Spleen (tissue), 11 donors: ENCODE results near the gene BANF2. TPM values are rescaled to one million over a fixed set of nuclear protein-coding genes. Genes with fewer than 3 reads are reported as not detected.
A peak's percentile ranks its signal among the peaks of the same experiment; 100 is the strongest.

Source experiments
- DNase-seq: peaks from one replicate; pipeline ENCODE4 v3.0.0-alpha.2; 2020
- H3K27ac ChIP-seq, 8 donors: fragments of 200-600 bp; sonication (generic) in 7 of 8; 1 replicate in 4 of 8; 2 replicates in 4 of 8; pipeline versions ENCODE4 v1.5.0 to v1.8.0; 2016 to 2021; ENCODE audit warnings: inconsistent platforms in 4 of 8, mild to moderate bottlenecking in 4 of 8, moderate library complexity in 1 of 8
- H3K27me3 ChIP-seq, 7 donors: fragments of 200-600 bp; sonication (generic) in 6 of 7; replicated peaks in 1 of 7; 1 replicate in 4 of 7; 2 replicates in 3 of 7; pipeline versions ENCODE4 v1.5.0 to v1.8.0; 2016 to 2021; ENCODE audit warnings: inconsistent platforms in 3 of 7, mild to moderate bottlenecking in 1 of 7
- H3K36me3 ChIP-seq, 6 donors: fragments of 200-600 bp; sonication (generic) in 5 of 6; 1 replicate in 4 of 6; 2 replicates in 2 of 6; pipeline versions ENCODE4 v1.5.0 to v1.8.0; 2016 to 2021; ENCODE audit warnings: inconsistent platforms in 2 of 6
- H3K4me1 ChIP-seq, 6 donors: fragments of 200-600 bp; sonication (generic) in 5 of 6; 1 replicate in 3 of 6; 2 replicates in 3 of 6; pipeline versions ENCODE4 v1.5.0 to v1.8.0; 2016 to 2021; ENCODE audit warnings: inconsistent platforms in 3 of 6
- H3K4me3 ChIP-seq, 8 donors: fragments of 200-600 bp; sonication (generic) in 7 of 8; 1 replicate in 4 of 8; 2 replicates in 4 of 8; pipeline versions ENCODE4 v1.5.0 to v1.8.0; 2016 to 2021; ENCODE audit warnings: inconsistent platforms in 4 of 8, mild to moderate bottlenecking in 4 of 8, moderate library complexity in 2 of 8
- H3K9me3 ChIP-seq, 8 donors: fragments of 200-600 bp; sonication (generic) in 7 of 8; 1 replicate in 4 of 8; 2 replicates in 4 of 8; pipeline versions ENCODE4 v1.5.0 to v1.8.0; 2016 to 2021; ENCODE audit warnings: inconsistent platforms in 4 of 8
- CTCF ChIP-seq, 11 experiments: fragments of 200-600 bp in 7 of 11; fragments of 450-650 bp in 4 of 11; sonication (generic) in 4 of 11; IDR thresholded peaks in 8 of 11; conservative IDR thresholded peaks in 3 of 11; 1 replicate in 7 of 11; 2 replicates in 4 of 11; pipeline versions ENCODE4 v1.4.0 to v1.8.0; 2016 to 2021; ENCODE audit warnings: antibody characterized with exemption in 11 of 11, inconsistent platforms in 4 of 11, mild to moderate bottlenecking in 1 of 11
- POLR2A ChIP-seq, 3 donors: fragments of 450-650 bp; IDR thresholded peaks; one replicate each; pipeline ENCODE4 v1.5.1; 2017; ENCODE audit warnings: antibody characterized with exemption in 3 of 3, mild to moderate bottlenecking in 1 of 3
- POLR2AphosphoS5 ChIP-seq, 3 donors: sonication (generic); formaldehyde crosslinking; IDR thresholded peaks; one replicate each; pipeline ENCODE4 v1.5.1; 2017; ENCODE audit warnings: antibody characterized with exemption in 3 of 3
- WGBS, 5 donors: extraction: QIAGEN DNeasy Blood & Tissue Kit in 3 of 5; methylation state at CpG; one replicate each; pipeline versions ENCODE4 v1.1.5 to v1.1.7; 2013 to 2018; 5-methylcytosine and 5-hydroxymethylcytosine counted together
- intact Hi-C: fragments of 100-400 bp; cut with DNase I; formaldehyde crosslinking; loops from one replicate; pipeline ENCODE4 v1.15.0; 2023; ENCODE audit warnings: low total_unique reads
- polyA plus RNA-seq, 3 donors: library from polyadenylated mRNA; stranded (reverse); fragments of 200-250 nt; gene quantifications; one replicate each; pipeline ENCODE4 v1.2.1, GENCODE V29; 2013
- total RNA-seq, 7 donors: library from RNA; depleted of rRNA in 3 of 7; stranded (reverse); fragments of >200 nt in 3 of 7; fragmentation: NEBNext Ultra II Directional in 4 of 7; extraction: Animal tissue kit (Norgen Biotek cat#: 25700) in 4 of 7; gene quantifications; one replicate each; pipeline versions ENCODE4 v1.1.0 to v1.2.1, GENCODE V29; 2016 to 2021
- donor health status: healthy with polysubstance abuse.
- donor health status: DM: no; HTN: no; CAD: no; lungs with moderate emphysema.
- donor health status: DM: no; HTN: no; CAD: no.
- donor health status: Bipolar disorder and iron deficiency.
- donor health status: healthy.
- donor health status: DM: no; HTN: no; CAD: no.
- donor health status: DM: yes; HTN: yes; CAD: no.

BANF2 gene
- total and polyA plus RNA-seq, 10 donors = not detected

DNA sequence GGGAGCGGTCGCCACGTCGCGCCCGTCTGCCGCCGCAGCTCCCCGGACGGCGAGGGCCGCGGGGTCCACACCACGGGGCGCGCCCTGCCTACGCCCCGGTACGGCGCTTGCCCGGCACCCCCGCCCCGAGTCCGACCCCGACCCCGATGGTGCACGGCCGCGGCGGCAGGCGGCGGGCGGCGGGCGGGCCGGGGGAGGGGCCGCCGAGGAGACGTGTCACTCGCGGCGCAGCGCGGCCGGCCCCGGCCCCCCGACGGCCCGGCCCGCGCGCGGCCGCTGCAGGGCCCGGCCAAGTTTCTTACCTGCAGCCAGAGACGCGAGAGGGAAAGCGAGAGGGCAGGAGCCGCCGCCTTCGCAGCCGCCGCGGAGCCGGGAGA lies 18.1 kb upstream of the BANF2 start:
- intact Hi-C loops = loop anchor here (2.0 kb wide), 1 partner anchor 215 kb away; no protein-coding TSS in a partner anchor
- 1 to 2% (median 2%) methylated on average over 14 to 65 of the region's 65 CpGs; no CpG with 5 or more reads in 1 of the 5 donors for WGBS, 5 donors
- TF ChIP-seq CTCF (IDR thresholded peaks at IDR 0.05 in 8 of 11, conservative IDR thresholded peaks at IDR 0.05 in 3 of 11) = no peak
- TF ChIP-seq POLR2AphosphoS5 (IDR thresholded peaks at IDR 0.05) = no peak
- TF ChIP-seq POLR2A (IDR thresholded peaks at IDR 0.05) = no peak
- Histone ChIP-seq H3K9me3 (peaks cover 0 to 7% (median 0%) of the 10 kb centered on the region in 8 donors), H3K4me1 (peaks cover 14 to 41% (median 32%) of the 10 kb centered on the region in 6 donors), H3K4me3 (peak overlapping the region; percentile 81 to 97 (median 90)), H3K27ac (peak overlapping the region; percentile 89 to 97 (median 92)), H3K36me3 (peaks cover 0 to 25% (median 9%) of the 10 kb centered on the region in 6 donors), H3K27me3 (peaks cover 0 to 10% (median 0%) of the 10 kb centered on the region in 7 donors)
- no peak for DNase-seq

- intact Hi-C loops = no loop called here
- Histone ChIP-seq H3K27ac (peak within 1 kb of the TSS; percentile 89 to 97 (median 92)), H3K27me3 (peaks cover 0 to 11% (median 0%) of the 10 kb centered on the region in 7 donors), H3K36me3 (peaks cover 0 to 19% (median 6%) of the 10 kb centered on the region in 6 donors), H3K9me3 (peaks cover 0 to 13% (median 0%) of the 10 kb centered on the region in 8 donors), H3K4me1 (peaks cover 14 to 37% (median 30%) of the 10 kb centered on the region in 6 donors), H3K4me3 (peak within 1 kb of the TSS; percentile 81 to 97 (median 90))
- peak; percentile 99 for DNase-seq
- 0 to 1% (median 1%) methylated on average over 32 to 79 of the region's 79 CpGs for WGBS, 5 donors
- peak in 2 of 3 donors; percentile 56 to 89 for TF ChIP-seq POLR2A (IDR thresholded peaks at IDR 0.05)
- peak; percentile 58 to 90 (median 79) for TF ChIP-seq CTCF (IDR thresholded peaks at IDR 0.05 in 8 of 11, conservative IDR thresholded peaks at IDR 0.05 in 3 of 11)
- peak; percentile 90 to 96 (median 96) for TF ChIP-seq POLR2AphosphoS5 (IDR thresholded peaks at IDR 0.05)
Measured at GRCh38 chr20:17682103-17682888, 17.5 kb upstream of the BANF2 start, which contains the start of gene RRBP1. TSS of gene RRBP1 (minus strand) at chr20:17682242. CDS start at chr20:17660507, 21,735 bp downstream.

- Histone ChIP-seq H3K27me3 (peaks cover 0 to 11% (median 0%) of the 10 kb centered on the region in 7 donors), H3K4me3 (peak overlapping the region; percentile 43 to 97 (median 88)), H3K4me1 (peaks cover 14 to 37% (median 30%) of the 10 kb centered on the region in 6 donors), H3K9me3 (peaks cover 0 to 14% (median 0%) of the 10 kb centered on the region in 8 donors), H3K27ac (peak overlapping the region; percentile 80 to 97 (median 92)), H3K36me3 (peaks cover 0 to 14% (median under 1%) of the 10 kb centered on the region in 6 donors)
- TF ChIP-seq POLR2A (IDR thresholded peaks at IDR 0.05) = no peak
- TF ChIP-seq CTCF (IDR thresholded peaks at IDR 0.05 in 8 of 11, conservative IDR thresholded peaks at IDR 0.05 in 3 of 11) = peak in 3 of 11 experiments; percentile 2 to 32 (median 5)
- TF ChIP-seq POLR2AphosphoS5 (IDR thresholded peaks at IDR 0.05) = no peak
- 18 to 38% (median 27%) methylated on average over 10 of the region's 10 CpGs for WGBS, 5 donors
- intact Hi-C loops = no loop called here
- DNase-seq = no peak
Measured at GRCh38 chr20:17682889-17683198, 16.9 kb upstream of the BANF2 start.
